NCI-H2196 (cell line): Measurements from ENCODE around the gene TSHZ3.

Experiments
- DNase-seq: peaks from one replicate; lab custom pipeline; 2025; ENCODE audit not compliant: unreplicated experiment; lab: John Stamatoyannopoulos, UW

Gene TSHZ3

GRCh38 chr19:31349160-31349881, at the start of gene TSHZ3:
TSHZ3 (minus strand) TSS chr19:31349436; CDS start chr19:31349219, 217 bp downstream.
- no peak for DNase-seq

GRCh38 chr19:31397308-31397707, 48.1 kb upstream of the TSHZ3 start:
- DNase-seq = no peak

GRCh38 chr19:31392464-31392863, 43.2 kb upstream of the TSHZ3 start:
- DNase-seq = no peak

- DNase-seq = no peak
These were observed 42.3 kb upstream of the TSHZ3 start for GRCh38 chr19:31391518-31391917.

- no peak for DNase-seq
These were observed 41.5 kb upstream of the TSHZ3 start for GRCh38 chr19:31390711-31391110.

GRCh38 chr19:31389874-31390273, 40.6 kb upstream of the TSHZ3 start:
- no peak for DNase-seq

GRCh38 chr19:31387717-31388301, 38.6 kb upstream of the TSHZ3 start:
- DNase-seq = no peak

- DNase-seq = peak; percentile 32
These were observed 37.6 kb upstream of the TSHZ3 start for GRCh38 chr19:31386806-31387205.

GRCh38 chr19:31385744-31386143, 36.5 kb upstream of the TSHZ3 start:
- peak; percentile 31 for DNase-seq

- peak; percentile 8 for DNase-seq
These were observed 34.3 kb upstream of the TSHZ3 start for GRCh38 chr19:31383553-31383952.

GRCh38 chr19:31380854-31381253, 31.6 kb upstream of the TSHZ3 start:
- DNase-seq = no peak

- peak; percentile 51 for DNase-seq
These were observed 29.2 kb upstream of the TSHZ3 start for GRCh38 chr19:31378404-31378803.

- DNase-seq = no peak
These were observed 28.5 kb upstream of the TSHZ3 start for GRCh38 chr19:31377736-31378135.

- no peak for DNase-seq
These were observed 23.1 kb upstream of the TSHZ3 start for GRCh38 chr19:31372246-31372781.

GRCh38 chr19:31370216-31370615, 21.0 kb upstream of the TSHZ3 start:
- no peak for DNase-seq

GRCh38 chr19:31364963-31365362, 15.7 kb upstream of the TSHZ3 start:
- no peak for DNase-seq

- DNase-seq = no peak
These were observed 12.5 kb upstream of the TSHZ3 start for GRCh38 chr19:31361728-31362127.

GRCh38 chr19:31357315-31357673, 8.1 kb upstream of the TSHZ3 start:
- DNase-seq = no peak

GRCh38 chr19:31356587-31357314, 7.5 kb upstream of the TSHZ3 start:
- DNase-seq = no peak

- no peak for DNase-seq
These were observed 6.5 kb upstream of the TSHZ3 start for GRCh38 chr19:31355665-31356289.
